ENCODE measurements around the gene FBXO40. TPM values are rescaled to one million over a fixed set of nuclear protein-coding genes. Genes with fewer than 3 reads are reported as not detected.

FBXO40 gene
- total and polyA plus RNA-seq, 2 experiments from 2014 or later: not detected

DNA sequence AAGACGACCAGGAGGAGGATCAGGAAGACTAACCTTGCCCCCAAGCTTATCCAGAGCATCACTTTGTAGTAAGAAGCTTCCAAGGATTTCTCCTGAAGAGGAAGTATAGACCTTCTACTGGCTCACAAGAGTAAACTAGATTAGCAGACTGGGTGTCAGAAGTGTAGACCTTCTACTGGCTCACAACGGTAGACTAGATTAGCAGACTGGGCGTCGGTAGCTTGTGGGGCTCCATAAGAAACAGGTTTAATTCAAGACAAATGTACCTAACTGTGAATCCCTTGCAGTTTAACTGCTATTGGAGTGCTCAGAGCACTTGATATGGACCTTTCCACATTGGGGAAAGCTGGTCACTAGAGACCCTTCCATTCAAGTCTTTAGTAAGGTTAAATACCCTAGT, 12.9 kb downstream of the FBXO40 start:
- no peaks in the 10 kb centered on the region for H3K9me2 ChIP-seq (replicated peaks; ENCODE audit: insufficient read depth)
- no peak overlapping the region for H3K4me3 ChIP-seq
- DNase-seq (ENCODE audit: low spot score): no peak
- H3K79me2 ChIP-seq: no peaks in the 10 kb centered on the region
- H3K4me2 ChIP-seq: no peak overlapping the region
- H2AFZ ChIP-seq: no peak overlapping the region
- no peaks in the 10 kb centered on the region for H3K9me3 ChIP-seq (ENCODE audit: low read depth)
- TF ChIP-seq EZH2phosphoT487 (IDR thresholded peaks at IDR 0.05; ENCODE audit: low read depth, severe bottlenecking, unreplicated experiment) (no peak), EZH2 (IDR thresholded peaks at IDR 0.05; ENCODE audit: borderline replicate concordance) (no peak)
- TF ChIP-seq, protein P1, sequence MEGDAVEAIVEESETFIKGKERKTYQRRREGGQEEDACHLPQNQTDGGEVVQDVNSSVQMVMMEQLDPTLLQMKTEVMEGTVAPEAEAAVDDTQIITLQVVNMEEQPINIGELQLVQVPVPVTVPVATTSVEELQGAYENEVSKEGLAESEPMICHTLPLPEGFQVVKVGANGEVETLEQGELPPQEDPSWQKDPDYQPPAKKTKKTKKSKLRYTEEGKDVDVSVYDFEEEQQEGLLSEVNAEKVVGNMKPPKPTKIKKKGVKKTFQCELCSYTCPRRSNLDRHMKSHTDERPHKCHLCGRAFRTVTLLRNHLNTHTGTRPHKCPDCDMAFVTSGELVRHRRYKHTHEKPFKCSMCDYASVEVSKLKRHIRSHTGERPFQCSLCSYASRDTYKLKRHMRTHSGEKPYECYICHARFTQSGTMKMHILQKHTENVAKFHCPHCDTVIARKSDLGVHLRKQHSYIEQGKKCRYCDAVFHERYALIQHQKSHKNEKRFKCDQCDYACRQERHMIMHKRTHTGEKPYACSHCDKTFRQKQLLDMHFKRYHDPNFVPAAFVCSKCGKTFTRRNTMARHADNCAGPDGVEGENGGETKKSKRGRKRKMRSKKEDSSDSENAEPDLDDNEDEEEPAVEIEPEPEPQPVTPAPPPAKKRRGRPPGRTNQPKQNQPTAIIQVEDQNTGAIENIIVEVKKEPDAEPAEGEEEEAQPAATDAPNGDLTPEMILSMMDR (IDR thresholded peaks at IDR 0.05; ENCODE audit: poor library complexity): no peak
- H3K27ac ChIP-seq: no peak overlapping the region
- no peaks in the 10 kb centered on the region for H3K27me3 ChIP-seq
- no peaks in the 10 kb centered on the region for H3K4me1 ChIP-seq (ENCODE audit: insufficient read depth)
- WGBS (ENCODE audit: low lambda C conversion rate, missing lambda C conversion rate): 91% methylated on average over 4 of the region's 4 CpGs
- H4K20me1 ChIP-seq (ENCODE audit: insufficient read depth, poor library complexity, severe bottlenecking): no peaks in the 10 kb centered on the region
- H3K36me3 ChIP-seq (replicated peaks; ENCODE audit: insufficient read depth, low read depth): no peaks in the 10 kb centered on the region

DNA sequence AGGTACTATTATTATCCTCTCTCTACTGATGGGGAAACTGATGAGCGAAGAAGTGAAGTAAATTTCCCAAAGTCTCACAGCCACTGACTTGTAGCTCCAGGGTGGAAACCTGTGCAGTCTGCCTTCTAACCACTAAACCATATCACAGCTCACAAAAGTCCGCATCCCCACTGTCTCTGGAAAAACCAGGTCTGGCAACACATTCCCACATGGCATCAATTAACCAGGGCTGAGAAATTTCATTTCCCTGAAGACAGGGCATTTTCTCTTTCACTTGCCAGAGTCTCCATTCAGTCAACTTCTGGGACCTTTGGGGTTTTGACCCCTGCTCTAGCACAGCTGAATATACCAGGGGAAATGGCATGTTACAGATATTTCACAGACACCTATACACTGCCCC, 26.5 kb downstream of the FBXO40 start:
- Histone ChIP-seq H3K4me2 (no peak overlapping the region), H2AFZ (no peak overlapping the region), H3K4me1 (ENCODE audit: insufficient read depth) (no peaks in the 10 kb centered on the region), H3K79me2 (no peaks in the 10 kb centered on the region), H3K9me3 (ENCODE audit: low read depth) (no peaks in the 10 kb centered on the region), H3K9me2 (replicated peaks; ENCODE audit: insufficient read depth) (no peaks in the 10 kb centered on the region), H3K27ac (no peak overlapping the region), H3K36me3 (replicated peaks; ENCODE audit: insufficient read depth, low read depth) (no peaks in the 10 kb centered on the region), H3K27me3 (no peaks in the 10 kb centered on the region), H3K4me3 (no peak overlapping the region), H4K20me1 (ENCODE audit: insufficient read depth, poor library complexity, severe bottlenecking) (no peaks in the 10 kb centered on the region)
- no peak for DNase-seq (ENCODE audit: low spot score)
- TF ChIP-seq, protein P1 (IDR thresholded peaks at IDR 0.05; ENCODE audit: poor library complexity): no peak
- TF ChIP-seq EZH2phosphoT487 (IDR thresholded peaks at IDR 0.05; ENCODE audit: low read depth, severe bottlenecking, unreplicated experiment) (no peak), EZH2 (IDR thresholded peaks at IDR 0.05; ENCODE audit: borderline replicate concordance) (no peak)
- WGBS (ENCODE audit: low lambda C conversion rate, missing lambda C conversion rate): 77% methylated on average over 2 of the region's 2 CpGs

DNA sequence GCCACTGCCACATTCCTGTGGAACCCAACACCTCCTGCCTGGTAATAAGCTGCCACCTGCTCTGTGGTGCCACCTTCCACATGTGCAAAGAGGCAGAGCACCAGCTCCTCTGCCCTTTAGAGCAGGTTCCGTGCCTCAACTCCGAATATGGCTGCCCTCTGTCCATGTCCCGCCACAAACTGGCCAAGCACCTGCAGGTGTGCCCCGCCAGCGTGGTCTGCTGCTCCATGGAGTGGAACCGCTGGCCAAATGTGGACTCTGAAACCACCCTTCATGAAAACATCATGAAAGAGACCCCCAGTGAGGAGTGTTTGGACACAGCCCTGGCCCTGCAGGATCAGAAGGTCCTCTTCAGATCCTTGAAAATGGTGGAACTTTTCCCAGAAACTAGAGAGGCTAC, 28.3 kb downstream of the FBXO40 start:
- DNase-seq (ENCODE audit: low spot score): no peak
- Histone ChIP-seq H3K36me3 (replicated peaks; ENCODE audit: insufficient read depth, low read depth) (no peaks in the 10 kb centered on the region), H4K20me1 (ENCODE audit: insufficient read depth, poor library complexity, severe bottlenecking) (no peaks in the 10 kb centered on the region), H3K79me2 (no peaks in the 10 kb centered on the region), H3K4me2 (no peak overlapping the region), H3K27ac (no peak overlapping the region), H3K9me2 (replicated peaks; ENCODE audit: insufficient read depth) (no peaks in the 10 kb centered on the region), H3K4me3 (no peak overlapping the region), H3K9me3 (ENCODE audit: low read depth) (no peaks in the 10 kb centered on the region), H3K4me1 (ENCODE audit: insufficient read depth) (no peaks in the 10 kb centered on the region), H3K27me3 (no peaks in the 10 kb centered on the region), H2AFZ (no peak overlapping the region)
- TF ChIP-seq EZH2phosphoT487 (IDR thresholded peaks at IDR 0.05; ENCODE audit: low read depth, severe bottlenecking, unreplicated experiment) (no peak), EZH2 (IDR thresholded peaks at IDR 0.05; ENCODE audit: borderline replicate concordance) (no peak)
- TF ChIP-seq, protein P1 (IDR thresholded peaks at IDR 0.05; ENCODE audit: poor library complexity): no peak
- 98% methylated on average over 6 of the region's 6 CpGs for WGBS (ENCODE audit: low lambda C conversion rate, missing lambda C conversion rate)

Measured in hepatocyte (in vitro differentiated cells).